Uterus (tissue), 4 donors: Measurements from ENCODE around the gene ZNF682. TPM values are rescaled to one million over a fixed set of nuclear protein-coding genes. Genes with fewer than 3 reads are reported as not detected.
"Not testable (repeated sequence)": the region's sequence is repeated elsewhere in the genome, so short reads cannot be mapped to it uniquely, and the experiment has no call there.

ENCODE experiments used
- DNase-seq, 2 donors: peaks; one replicate each; pipeline ENCODE4 v3.0.0-alpha.2; 2019 to 2020
- H3K27ac ChIP-seq, 2 donors: fragments of 200-600 bp; sonication (generic); 1 replicate in 1 of 2; 2 replicates in 1 of 2; pipeline ENCODE4 v1.5.1; 2016 to 2018
- H3K27me3 ChIP-seq, 2 donors: fragments of 200-600 bp; sonication (generic); one replicate each; pipeline ENCODE4 v1.5.1; 2018 to 2019; ENCODE audit warnings: control low read depth in 1 of 2
- H3K36me3 ChIP-seq, 2 donors: fragments of 200-600 bp; sonication (generic); one replicate each; pipeline ENCODE4 v1.5.1; 2019; ENCODE audit warnings: control low read depth in 1 of 2
- H3K4me1 ChIP-seq, 2 donors: fragments of 200-600 bp; sonication (generic); one replicate each; pipeline ENCODE4 v1.5.1; 2018 to 2019; ENCODE audit warnings: control low read depth in 1 of 2
- H3K4me3 ChIP-seq, 2 donors: fragments of 200-600 bp; sonication (generic); 1 replicate in 1 of 2; 2 replicates in 1 of 2; pipeline ENCODE4 v1.5.1; 2018 to 2019; ENCODE audit warnings: mild to moderate bottlenecking in 1 of 2
- H3K9me3 ChIP-seq, 2 donors: fragments of 200-600 bp; sonication (generic); one replicate each; pipeline ENCODE4 v1.5.1; 2019; ENCODE audit warnings: control low read depth in 1 of 2
- POLR2A ChIP-seq, 2 donors: fragments of 450-650 bp; IDR thresholded peaks; one replicate each; pipeline ENCODE4 v1.6.1; 2016; ENCODE audit warnings: antibody characterized with exemption in 2 of 2, mild to moderate bottlenecking in 1 of 2, moderate library complexity in 1 of 2
- intact Hi-C: fragments of 100-400 bp; cut with DNase I; formaldehyde crosslinking; loops from one replicate; pipeline ENCODE4 v1.15.1; 2023; ENCODE audit warnings: low total_unique reads
- total RNA-seq, 4 donors: library from RNA; depleted of rRNA in 3 of 4; stranded (reverse); fragments of >200 nt in 3 of 4; gene quantifications; one replicate each; pipeline versions ENCODE4 v1.1.0 to v1.2.4, GENCODE V29; 2014 to 2023
- TF ChIP-seq, protein P1 (sequence below), 4 experiments: fragments of 200-600 bp in 2 of 4; fragments of 450-650 bp in 2 of 4; sonication (generic) in 2 of 4; IDR thresholded peaks; one replicate each; pipeline ENCODE4 v1.5.1; 2016 to 2019; ENCODE audit warnings: antibody characterized with exemption in 4 of 4, mild to moderate bottlenecking in 2 of 4, moderate library complexity in 1 of 4
- donor health status: DM: yes; HTN: yes; CAD: no.

The ZNF682 gene
- total RNA-seq, 4 donors from 2014 or later = 1.3 to 6.8 (median 4.9) TPM

DNA sequence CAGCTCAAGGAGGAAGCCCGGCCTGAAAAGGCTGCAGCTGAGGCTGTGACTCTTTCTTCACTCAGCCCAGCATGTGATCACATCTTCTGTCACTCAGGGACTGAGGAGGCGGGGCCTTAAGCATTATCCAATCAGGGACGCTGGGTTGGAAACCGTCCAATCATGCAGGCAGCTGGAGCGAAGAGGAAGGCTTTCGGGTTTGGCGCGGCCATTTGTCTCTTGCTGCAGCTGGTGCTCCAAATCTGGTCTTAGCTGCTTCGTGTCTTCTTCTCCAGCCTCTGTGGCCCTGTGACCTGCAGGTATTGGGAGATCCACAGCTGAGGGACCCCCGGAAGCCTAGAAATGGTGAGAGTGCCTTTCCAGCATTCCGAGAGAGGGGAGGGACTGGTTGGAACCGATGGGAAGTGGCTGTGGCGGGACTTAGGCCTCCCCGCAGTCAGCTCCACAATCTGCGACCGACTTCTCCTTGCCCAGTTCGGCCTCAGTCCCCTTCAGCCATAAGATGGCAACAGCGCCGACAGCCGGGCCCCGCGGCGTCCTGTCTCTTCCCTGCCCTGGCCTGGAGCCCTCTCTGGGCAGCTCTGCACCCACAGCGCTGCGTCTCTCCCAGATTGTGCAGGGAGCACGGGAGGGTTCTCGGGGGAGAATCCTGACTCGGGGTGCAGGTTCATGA, 38.6 kb upstream of the ZNF682 start, which contains the start of gene ZNF90:
Gene ZNF90 (plus strand): TSS at position 210 of the 673 bp plus-strand sequence. CDS start 133 bp downstream, at position 343.
- TF ChIP-seq POLR2A (IDR thresholded peaks at IDR 0.05) = no peak
- TF ChIP-seq, protein P1, sequence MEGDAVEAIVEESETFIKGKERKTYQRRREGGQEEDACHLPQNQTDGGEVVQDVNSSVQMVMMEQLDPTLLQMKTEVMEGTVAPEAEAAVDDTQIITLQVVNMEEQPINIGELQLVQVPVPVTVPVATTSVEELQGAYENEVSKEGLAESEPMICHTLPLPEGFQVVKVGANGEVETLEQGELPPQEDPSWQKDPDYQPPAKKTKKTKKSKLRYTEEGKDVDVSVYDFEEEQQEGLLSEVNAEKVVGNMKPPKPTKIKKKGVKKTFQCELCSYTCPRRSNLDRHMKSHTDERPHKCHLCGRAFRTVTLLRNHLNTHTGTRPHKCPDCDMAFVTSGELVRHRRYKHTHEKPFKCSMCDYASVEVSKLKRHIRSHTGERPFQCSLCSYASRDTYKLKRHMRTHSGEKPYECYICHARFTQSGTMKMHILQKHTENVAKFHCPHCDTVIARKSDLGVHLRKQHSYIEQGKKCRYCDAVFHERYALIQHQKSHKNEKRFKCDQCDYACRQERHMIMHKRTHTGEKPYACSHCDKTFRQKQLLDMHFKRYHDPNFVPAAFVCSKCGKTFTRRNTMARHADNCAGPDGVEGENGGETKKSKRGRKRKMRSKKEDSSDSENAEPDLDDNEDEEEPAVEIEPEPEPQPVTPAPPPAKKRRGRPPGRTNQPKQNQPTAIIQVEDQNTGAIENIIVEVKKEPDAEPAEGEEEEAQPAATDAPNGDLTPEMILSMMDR (IDR thresholded peaks at IDR 0.05) = no peak
- peak within 1 kb of the TSS; percentile 47 to 51 for H3K4me3 ChIP-seq
- H3K36me3 ChIP-seq = no peaks in the 10 kb centered on the region
- DNase-seq = peak; percentile 96 to 98
- no peaks in the 10 kb centered on the region for H3K9me3 ChIP-seq
- peak within 1 kb of the TSS; percentile 52 to 54 for H3K27ac ChIP-seq
- no peaks in the 10 kb centered on the region for H3K27me3 ChIP-seq
- intact Hi-C loops = no loop called here
- H3K4me1 ChIP-seq = no peaks in the 10 kb centered on the region

DNA sequence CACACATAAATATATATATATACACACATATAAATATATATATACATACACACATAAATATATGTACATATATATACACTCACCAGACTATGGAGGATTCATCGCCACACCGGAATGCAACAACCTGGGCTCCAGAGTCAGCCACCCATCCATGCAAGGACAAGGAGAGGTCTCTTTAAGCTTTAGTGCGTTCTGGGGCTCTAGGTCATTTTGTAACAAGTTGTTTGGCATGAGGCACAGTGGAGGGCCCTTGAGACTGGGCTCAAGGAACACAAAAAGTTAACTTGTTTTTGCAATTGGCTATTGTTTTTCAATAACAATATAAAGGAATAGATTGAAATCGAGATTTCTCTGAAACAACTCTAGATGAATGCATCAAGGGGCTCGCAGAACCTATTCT, 33.6 kb upstream of the ZNF682 start:
- intact Hi-C loops = no loop called here
- Histone ChIP-seq H3K9me3 (no peaks in the 10 kb centered on the region), H3K27ac (no peak overlapping the region), H3K27me3 (no peaks in the 10 kb centered on the region), H3K4me1 (no peaks in the 10 kb centered on the region), H3K4me3 (no peak overlapping the region), H3K36me3 (no peaks in the 10 kb centered on the region)
- no peak for TF ChIP-seq POLR2A (IDR thresholded peaks at IDR 0.05)
- TF ChIP-seq, protein P1 (IDR thresholded peaks at IDR 0.05) = no peak
- DNase-seq = no peak

DNA sequence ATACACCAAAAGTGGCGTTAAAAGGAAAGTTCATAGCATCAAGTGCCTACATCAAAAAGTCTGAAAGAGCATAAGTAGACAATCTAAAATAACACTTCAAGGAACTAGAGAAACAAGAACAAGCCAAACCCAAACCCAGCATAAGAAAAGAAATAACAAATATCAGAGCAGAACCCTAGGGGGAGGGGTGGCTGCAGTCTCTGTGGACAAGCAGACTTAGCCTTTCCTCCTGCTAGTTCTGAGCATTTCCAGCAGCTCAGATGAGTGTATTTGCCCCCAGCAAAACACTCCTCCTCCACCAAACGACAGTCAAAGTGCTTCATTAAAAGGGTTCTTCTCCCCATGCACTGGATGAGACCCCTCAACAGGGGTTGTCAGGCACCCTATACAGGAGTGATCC, 31.4 kb upstream of the ZNF682 start:
- Histone ChIP-seq H3K4me1 (no peaks in the 10 kb centered on the region), H3K36me3 (no peaks in the 10 kb centered on the region), H3K27me3 (no peaks in the 10 kb centered on the region), H3K9me3 (no peaks in the 10 kb centered on the region), H3K27ac (no peak overlapping the region), H3K4me3 (no peak overlapping the region)
- TF ChIP-seq, protein P1 (IDR thresholded peaks at IDR 0.05) = no peak
- TF ChIP-seq POLR2A (IDR thresholded peaks at IDR 0.05) = no peak
- DNase-seq = no peak
- intact Hi-C loops = no loop called here

DNA sequence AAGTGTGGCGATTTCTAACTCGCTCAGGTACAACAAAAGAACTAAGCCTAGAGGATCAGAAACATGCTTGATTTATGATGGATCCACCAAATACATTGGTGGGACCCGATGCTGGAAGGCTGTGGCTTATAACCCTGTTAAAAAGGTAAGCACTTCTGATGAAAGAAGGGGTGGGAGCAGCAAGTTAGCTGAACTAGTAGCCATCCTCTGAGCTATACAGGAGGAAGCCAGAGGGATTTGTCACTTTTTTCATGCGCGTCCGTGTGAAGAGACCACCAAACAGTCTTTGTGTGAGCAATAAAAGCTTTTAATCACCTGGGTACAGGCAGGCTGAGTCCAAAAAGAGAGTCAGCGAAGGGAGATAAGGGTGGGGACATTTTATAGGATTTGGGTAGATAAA, 29.3 kb upstream of the ZNF682 start:
- H3K9me3 ChIP-seq, H3K36me3 ChIP-seq, DNase-seq, H3K27me3 ChIP-seq, H3K27ac ChIP-seq, H3K4me1 ChIP-seq, H3K4me3 ChIP-seq, intact Hi-C loops: not testable (repeated sequence)

DNA sequence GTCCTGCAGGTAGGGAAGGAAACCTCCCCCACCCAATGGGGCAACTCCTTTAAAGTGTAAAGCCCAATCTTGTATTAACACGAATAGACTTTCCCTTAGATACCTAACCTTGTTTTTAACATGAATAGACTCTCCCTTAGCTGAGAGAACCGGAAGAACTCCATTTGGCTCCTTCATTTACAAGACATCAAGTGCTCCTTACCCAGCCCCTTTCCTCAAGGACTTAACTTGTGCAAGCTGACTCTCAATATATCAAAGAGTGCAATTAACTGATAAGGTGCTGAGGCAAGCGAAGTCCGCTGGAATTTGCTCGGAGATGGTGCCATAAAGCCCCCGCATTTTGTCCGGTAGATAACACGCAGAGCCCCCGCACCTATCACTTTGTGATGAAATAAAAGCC, 28.6 kb upstream of the ZNF682 start:
- no peak for DNase-seq
- Histone ChIP-seq H3K9me3 (no peaks in the 10 kb centered on the region), H3K4me1 (no peaks in the 10 kb centered on the region), H3K27me3 (no peaks in the 10 kb centered on the region), H3K4me3 (no peak overlapping the region), H3K36me3 (no peaks in the 10 kb centered on the region), H3K27ac (no peak overlapping the region)
- intact Hi-C loops = no loop called here
- TF ChIP-seq, protein P1 (IDR thresholded peaks at IDR 0.05) = no peak
- TF ChIP-seq POLR2A (IDR thresholded peaks at IDR 0.05) = no peak
